DOHH2 (cell line): ENCODE data around the gene MSH5.

Source experiments
- EZH2phosphoT487 ChIP-seq: fragments of 200-600 bp; sonication (generic); IDR thresholded peaks from 2 replicates; pipeline ENCODE4 v1.6.1; 2017; ENCODE audit warnings: borderline replicate concordance, mild to moderate bottlenecking, antibody characterized with exemption, low read length, moderate library complexity, mixed read lengths
- TF ChIP-seq, protein P1 (sequence below): fragments of 200-600 bp; sonication (generic); IDR thresholded peaks from one replicate; pipeline ENCODE4 v1.5.1; 2014; ENCODE audit warnings: antibody characterized with exemption, mild to moderate bottlenecking, low read depth, low read length; ENCODE audit not compliant: poor library complexity, severe bottlenecking

GRCh38 chr6:31797588-31797987 lies 57.8 kb downstream of the MSH5 start:
- TF ChIP-seq, protein P1, sequence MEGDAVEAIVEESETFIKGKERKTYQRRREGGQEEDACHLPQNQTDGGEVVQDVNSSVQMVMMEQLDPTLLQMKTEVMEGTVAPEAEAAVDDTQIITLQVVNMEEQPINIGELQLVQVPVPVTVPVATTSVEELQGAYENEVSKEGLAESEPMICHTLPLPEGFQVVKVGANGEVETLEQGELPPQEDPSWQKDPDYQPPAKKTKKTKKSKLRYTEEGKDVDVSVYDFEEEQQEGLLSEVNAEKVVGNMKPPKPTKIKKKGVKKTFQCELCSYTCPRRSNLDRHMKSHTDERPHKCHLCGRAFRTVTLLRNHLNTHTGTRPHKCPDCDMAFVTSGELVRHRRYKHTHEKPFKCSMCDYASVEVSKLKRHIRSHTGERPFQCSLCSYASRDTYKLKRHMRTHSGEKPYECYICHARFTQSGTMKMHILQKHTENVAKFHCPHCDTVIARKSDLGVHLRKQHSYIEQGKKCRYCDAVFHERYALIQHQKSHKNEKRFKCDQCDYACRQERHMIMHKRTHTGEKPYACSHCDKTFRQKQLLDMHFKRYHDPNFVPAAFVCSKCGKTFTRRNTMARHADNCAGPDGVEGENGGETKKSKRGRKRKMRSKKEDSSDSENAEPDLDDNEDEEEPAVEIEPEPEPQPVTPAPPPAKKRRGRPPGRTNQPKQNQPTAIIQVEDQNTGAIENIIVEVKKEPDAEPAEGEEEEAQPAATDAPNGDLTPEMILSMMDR: no peak
- TF ChIP-seq EZH2phosphoT487: no peak
